Measurements from ENCODE around the gene PLEKHH3.
A peak's percentile ranks its signal among the peaks of the same experiment; 100 is the strongest.

PLEKHH3 gene

DNA sequence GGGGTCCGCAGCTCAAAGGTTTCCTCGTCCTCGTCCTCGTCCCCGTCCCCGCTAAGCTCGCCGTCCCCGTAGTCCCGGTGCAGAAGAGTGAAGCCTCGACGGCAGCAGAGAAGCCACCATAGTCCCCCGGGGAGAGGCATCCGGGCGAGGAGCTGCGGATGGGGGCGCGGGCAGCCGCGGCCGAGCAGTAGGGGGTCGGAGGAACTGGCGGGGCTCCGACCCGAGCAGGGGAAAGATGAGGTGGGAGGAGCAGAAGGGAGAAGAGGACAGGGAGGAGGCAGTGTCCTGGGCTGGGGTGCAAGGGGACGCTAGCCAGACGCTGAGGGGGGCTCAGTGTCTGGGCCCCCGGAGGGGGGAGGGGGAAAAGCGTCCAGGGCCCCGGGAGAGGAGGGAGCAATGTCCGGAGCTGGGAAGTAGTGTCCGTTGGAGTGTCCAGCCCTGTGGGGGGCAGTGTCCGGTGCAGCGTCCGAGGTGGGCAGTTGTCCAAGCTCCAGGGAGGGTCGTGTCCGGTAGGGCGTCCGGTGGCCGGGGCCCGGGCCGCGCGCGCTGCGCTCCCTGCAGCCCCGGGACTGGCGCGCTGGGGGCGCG is at the start of gene PLEKHH3:
Gene PLEKHH3 (minus strand): TSS at position 571 of the 588 bp plus-strand sequence. CDS start 431 bp downstream, at position 140.
- DNase-seq (ENCODE audit: low read depth in 2 of 2) = no peak

GRCh38 chr17:42725143-42725542 is 48.3 kb upstream of the PLEKHH3 start:
- DNase-seq (ENCODE audit: low read depth in 2 of 2) = no peak

- DNase-seq (ENCODE audit: low read depth in 2 of 2) = no peak
Measured at GRCh38 chr17:42723636-42724035, 46.8 kb upstream of the PLEKHH3 start.

DNA sequence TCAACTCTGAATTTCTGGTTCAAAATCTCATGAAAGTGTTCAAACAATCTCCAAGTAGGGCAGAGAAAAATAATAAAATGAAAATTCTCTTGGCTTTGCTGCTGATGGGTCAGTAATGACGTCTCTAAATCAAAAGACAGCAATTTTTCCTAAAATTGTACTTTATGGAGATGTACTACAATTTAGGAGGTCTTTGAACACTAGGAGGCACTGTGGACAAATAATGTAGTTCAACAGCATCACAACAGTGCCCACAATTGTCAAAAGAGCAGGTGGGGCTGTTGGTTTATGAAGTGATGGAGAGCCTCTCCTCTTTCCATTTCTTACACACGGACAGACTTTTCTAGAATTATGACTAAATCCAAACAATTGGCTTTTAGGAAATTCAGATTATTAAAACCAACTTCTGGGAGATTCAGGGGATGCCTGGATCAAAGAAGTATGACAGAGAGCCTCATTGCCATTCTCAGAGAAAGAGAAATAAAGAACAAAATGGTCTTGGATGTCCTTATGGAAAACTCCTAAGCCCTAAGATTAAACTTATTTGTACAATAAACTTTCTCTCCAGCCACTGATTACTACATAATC is 44.3 kb upstream of the PLEKHH3 start:
- DNase-seq (ENCODE audit: low read depth in 2 of 2) = peak; percentile 33 to 39

DNA sequence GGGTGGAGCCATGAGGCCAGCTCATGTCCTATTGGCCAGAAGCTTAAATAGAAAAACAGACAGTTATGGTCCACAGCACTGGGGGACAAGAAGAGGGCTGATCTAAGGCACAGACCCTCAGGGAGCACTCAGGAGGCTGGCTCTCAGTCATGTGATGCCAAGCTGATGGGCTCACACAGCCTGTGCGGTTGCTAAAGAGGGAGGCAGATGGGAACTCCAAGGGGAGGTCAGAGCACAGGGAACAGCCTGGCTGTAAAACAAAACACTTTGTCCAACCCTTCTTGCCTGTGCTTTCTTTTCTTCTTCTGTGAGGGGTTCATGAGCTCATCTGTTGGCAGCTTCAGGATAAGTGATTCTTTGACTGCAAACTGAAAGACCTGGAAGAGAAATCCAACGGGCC is 32.8 kb upstream of the PLEKHH3 start:
- no peak for DNase-seq (ENCODE audit: low read depth in 2 of 2)

DNA sequence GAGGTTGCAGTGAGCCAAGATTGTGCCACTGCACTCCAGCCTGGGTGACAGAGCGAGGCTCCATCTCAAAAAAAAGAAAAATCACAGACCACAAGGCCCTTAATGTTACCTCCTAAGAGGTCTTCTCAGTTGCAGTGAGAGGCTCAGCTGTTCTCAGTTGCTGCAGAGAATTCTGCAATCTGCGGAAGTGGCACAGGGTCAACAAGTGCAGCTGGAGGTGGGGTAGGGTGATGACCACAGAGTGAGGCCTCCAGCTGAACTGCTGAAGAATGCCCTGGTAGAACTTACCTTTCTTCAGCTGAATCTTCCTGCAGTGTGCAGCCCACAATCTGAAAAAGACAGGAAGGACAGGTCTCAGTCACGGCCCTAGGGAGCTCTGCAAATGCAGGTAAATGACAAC is 31.8 kb upstream of the PLEKHH3 start:
- no peak for DNase-seq (ENCODE audit: low read depth in 2 of 2)

DNA sequence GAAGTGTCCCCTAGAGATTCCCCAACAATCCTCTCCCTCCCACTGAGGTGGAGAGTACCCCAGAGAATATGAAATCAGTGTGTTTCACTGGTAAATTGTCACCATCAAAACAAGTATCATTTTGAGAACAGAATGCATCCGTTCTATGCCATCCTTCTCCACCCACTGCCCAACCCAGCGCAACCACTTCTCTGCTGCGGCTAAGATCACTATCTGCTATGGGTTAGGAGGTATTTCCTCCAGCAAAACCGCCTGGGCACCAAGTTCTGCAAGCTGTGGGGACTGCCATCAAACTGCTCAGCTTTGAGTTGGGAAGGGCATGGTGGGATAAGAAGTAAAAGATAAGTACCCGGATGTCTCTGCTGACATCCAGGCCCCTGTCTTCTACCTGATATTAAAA is 29.9 kb upstream of the PLEKHH3 start:
- no peak for DNase-seq (ENCODE audit: low read depth in 2 of 2)

GRCh38 chr17:42704837-42705494 is 28.2 kb upstream of the PLEKHH3 start:
- no peak for DNase-seq (ENCODE audit: low read depth in 2 of 2)

DNA sequence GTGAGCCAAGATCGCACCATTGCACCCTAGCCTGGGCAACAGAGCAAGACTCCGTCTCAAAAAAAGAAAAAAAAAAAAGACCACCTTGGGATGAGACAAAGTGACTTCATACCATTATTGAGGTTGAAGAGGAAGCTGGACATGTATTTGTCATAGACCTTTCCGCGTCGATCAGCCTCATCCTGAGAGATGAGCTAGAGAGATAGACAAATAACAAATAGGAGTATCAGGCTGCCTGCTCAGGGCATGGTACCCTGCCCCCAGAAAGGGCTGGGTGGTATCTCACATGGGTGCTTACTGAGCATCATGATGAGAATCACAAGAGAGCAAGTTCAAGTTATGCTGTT is 27.7 kb upstream of the PLEKHH3 start:
- no peak for DNase-seq (ENCODE audit: low read depth in 2 of 2)

- DNase-seq (ENCODE audit: low read depth in 2 of 2) = no peak
Measured at GRCh38 chr17:42702446-42702845, 25.7 kb upstream of the PLEKHH3 start.

DNA sequence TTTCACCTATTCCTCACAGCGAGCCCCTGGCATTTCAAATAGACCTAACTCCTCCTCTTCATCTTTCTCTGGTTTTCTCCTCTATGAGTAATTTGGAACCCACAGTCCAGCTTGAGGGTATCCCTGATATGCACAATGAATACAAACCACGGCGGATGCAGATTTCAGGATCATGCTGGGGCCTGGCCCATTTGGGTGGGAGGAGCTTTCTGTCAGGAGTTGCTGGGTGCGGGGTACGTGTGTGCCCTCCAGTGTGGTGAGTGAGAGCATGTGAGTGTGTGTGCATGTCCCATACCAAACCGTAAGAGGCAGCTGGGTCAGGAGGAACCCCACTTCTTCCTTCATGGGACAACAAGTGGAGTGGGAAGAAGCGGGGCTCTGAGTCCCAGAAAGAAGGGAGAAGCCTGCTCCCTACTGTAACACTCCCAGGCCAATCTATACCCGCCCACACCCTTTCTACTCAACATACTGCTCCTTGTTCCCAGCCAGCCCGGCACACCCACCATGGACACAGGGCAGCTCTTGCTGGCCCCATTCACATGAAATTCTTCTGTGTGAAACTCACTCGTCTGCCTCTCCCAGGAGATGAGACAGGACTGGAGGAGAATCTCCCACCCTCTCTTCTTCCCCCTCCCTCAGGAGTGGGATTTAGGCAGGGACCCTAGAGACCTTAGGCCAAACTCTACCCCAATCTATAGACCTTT is 23.9 kb upstream of the PLEKHH3 start:
- DNase-seq (ENCODE audit: low read depth in 2 of 2) = no peak

- no peak for DNase-seq (ENCODE audit: low read depth in 2 of 2)
Measured at GRCh38 chr17:42699415-42699740, 22.6 kb upstream of the PLEKHH3 start.

GRCh38 chr17:42698736-42699414 is 22.1 kb upstream of the PLEKHH3 start:
- DNase-seq (ENCODE audit: low read depth in 2 of 2) = peak; percentile 79 to 81

- DNase-seq (ENCODE audit: low read depth in 2 of 2) = no peak
Measured at GRCh38 chr17:42697108-42697811, 20.5 kb upstream of the PLEKHH3 start.

GRCh38 chr17:42695500-42695899 is 18.7 kb upstream of the PLEKHH3 start:
- no peak for DNase-seq (ENCODE audit: low read depth in 2 of 2)

GRCh38 chr17:42694524-42694923 is 17.7 kb upstream of the PLEKHH3 start:
- no peak for DNase-seq (ENCODE audit: low read depth in 2 of 2)

- DNase-seq (ENCODE audit: low read depth in 2 of 2) = no peak
Measured at GRCh38 chr17:42692489-42692888, 15.7 kb upstream of the PLEKHH3 start.

DNA sequence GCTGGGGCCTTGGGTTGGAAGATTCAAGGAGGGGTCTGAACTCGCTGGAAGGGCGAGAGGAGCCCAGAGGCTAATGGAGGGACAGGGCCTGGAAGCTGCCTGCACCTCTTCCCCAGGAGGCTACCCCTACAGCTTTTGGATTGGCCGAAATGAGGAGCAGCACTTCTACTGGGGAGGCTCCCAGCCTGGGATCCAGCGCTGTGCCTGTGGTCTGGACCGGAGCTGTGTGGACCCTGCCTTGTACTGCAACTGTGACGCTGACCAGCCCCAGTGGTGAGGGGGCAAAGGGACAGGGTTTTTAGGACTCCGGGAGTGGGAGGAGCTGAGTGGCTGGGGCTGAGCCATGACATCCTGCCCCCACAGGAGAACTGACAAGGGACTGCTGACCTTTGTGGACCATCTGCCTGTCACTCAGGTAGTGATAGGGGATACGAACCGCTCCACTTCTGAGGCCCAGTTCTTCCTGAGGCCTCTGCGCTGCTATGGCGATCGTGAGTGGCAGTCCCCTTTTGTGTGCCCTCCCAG is 14.3 kb upstream of the PLEKHH3 start:
- DNase-seq (ENCODE audit: low read depth in 2 of 2) = no peak

- no peak for DNase-seq (ENCODE audit: low read depth in 2 of 2)
Measured at GRCh38 chr17:42690596-42690995, 13.8 kb upstream of the PLEKHH3 start.

DNA sequence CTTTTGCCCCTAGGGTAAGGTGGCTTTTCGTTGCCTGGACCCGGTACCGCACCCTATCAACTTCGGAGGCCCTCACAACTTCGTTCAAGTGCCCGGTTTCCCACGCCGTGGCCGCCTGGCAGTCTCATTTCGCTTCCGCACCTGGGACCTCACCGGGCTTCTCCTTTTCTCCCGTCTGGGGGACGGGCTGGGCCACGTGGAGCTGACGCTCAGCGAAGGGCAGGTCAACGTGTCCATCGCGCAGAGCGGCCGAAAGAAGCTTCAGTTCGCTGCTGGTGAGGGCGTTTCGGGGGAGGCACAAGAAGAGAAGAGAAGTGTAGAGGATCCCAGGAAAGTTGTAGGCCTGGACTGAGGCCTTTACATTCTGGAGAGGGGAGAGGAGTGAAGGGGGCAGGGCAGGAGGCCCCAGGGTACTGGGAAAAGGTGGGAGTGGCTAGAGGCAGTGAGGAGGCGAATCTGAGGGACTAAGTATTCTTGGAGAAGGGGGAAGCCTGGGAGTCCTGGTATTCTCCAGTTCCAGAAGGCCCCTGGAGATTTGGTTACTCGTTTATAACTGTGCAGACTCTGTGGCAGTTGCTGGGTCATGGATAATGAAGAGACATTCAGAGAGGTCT is 11.0 kb upstream of the PLEKHH3 start:
- DNase-seq (ENCODE audit: low read depth in 2 of 2) = no peak

DNA sequence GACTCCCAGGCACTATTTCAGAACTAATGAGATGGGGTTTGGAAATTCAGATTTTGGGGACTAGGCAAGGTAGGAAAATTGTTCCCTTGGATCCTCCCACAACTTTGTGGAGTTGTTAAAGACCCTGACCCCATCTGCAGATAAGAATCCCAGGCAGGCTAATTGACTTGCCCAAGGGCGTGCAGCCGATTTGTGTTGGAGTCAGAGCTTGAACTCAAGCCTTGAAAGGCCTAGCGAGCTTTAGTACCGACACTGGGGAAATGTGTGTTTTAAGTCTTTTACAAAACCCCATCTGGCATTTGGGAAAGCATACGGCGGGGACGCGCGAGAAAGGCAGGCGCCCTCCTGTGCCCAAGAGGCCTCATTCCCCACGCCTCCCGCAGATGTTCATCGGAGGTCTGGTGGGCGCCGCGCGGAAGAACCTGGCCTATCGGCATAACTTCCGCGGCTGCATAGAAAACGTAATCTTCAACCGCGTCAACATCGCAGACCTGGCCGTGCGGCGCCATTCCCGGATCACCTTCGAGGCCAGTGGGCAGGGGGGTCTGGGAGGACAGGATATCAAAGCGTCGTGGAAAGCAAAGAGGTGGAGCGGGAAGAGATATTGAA is 9.8 kb upstream of the PLEKHH3 start:
- no peak for DNase-seq (ENCODE audit: low read depth in 2 of 2)
